SK-N-SH (cell line): ENCODE measurements around the gene HARS2. TPM values are rescaled to one million over a fixed set of nuclear protein-coding genes. Genes with fewer than 3 reads are reported as not detected.

Source experiments
- CTCF ChIA-PET: fragments of 300-600, 350-600 bp; formaldehyde crosslinking; extraction: SDS; loops from one replicate; lab custom pipeline; 2021; lab: Yijun Ruan, JAX
- POLR2A ChIA-PET: fragments of 350-600 bp; sonication (Branson Sonifier 250); formaldehyde crosslinking; extraction: SDS; loops from one replicate; lab custom pipeline; 2020; ENCODE audit warnings: antibody characterized with exemption, inconsistent platforms; lab: Yijun Ruan, JAX
- DNase-seq: peaks from one replicate; pipeline ENCODE4 v3.0.0; 2012
- H2AFZ ChIP-seq: fragments of 200-600 bp; sonication (generic); 2 replicates; pipeline ENCODE4 v1.8.1; 2016; ENCODE audit warnings: antibody characterized with exemption, mild to moderate bottlenecking, low read depth
- H3F3A ChIP-seq: fragments of 200-600 bp; sonication (generic); replicated peaks from 2 replicates; pipeline ENCODE3; 2016; ENCODE audit warnings: antibody characterized with exemption, mild to moderate bottlenecking; ENCODE audit not compliant: insufficient read depth
- H3K27ac ChIP-seq, 2 experiments: fragments of 200-500 bp in 1 of 2; fragments of 200-600 bp in 1 of 2; sonication (Bioruptor generic) in 1 of 2; sonication (generic), shearing (Covaris generic) in 1 of 2; 2 replicates each; pipeline versions ENCODE4 v1.5.1 to v1.6.1; 2014 to 2016; ENCODE audit warnings: low read depth in 2 of 2, inconsistent platforms in 1 of 2, low read length in 1 of 2, mild to moderate bottlenecking in 1 of 2, mixed read lengths in 1 of 2
- H3K27me3 ChIP-seq: fragments of 200-600 bp; sonication (generic), shearing (Covaris generic); 2 replicates; pipeline ENCODE4 v1.6.1; 2016; ENCODE audit warnings: mixed run types; ENCODE audit not compliant: insufficient read depth
- H3K36me3 ChIP-seq, 2 experiments: fragments of 200-500 bp in 1 of 2; fragments of 200-600 bp in 1 of 2; sonication (Bioruptor generic) in 1 of 2; sonication (generic) in 1 of 2; replicated peaks in 1 of 2; 2 replicates each; pipeline versions ENCODE3 to v1.5.1; 2014 to 2016; ENCODE audit warnings: low read length in 1 of 2, mild to moderate bottlenecking in 1 of 2; ENCODE audit not compliant: insufficient read depth in 2 of 2, control insufficient read depth in 1 of 2
- H3K4me1 ChIP-seq, 2 experiments: fragments of 200-500 bp in 1 of 2; fragments of 200-600 bp in 1 of 2; sonication (Bioruptor generic) in 1 of 2; sonication (generic), shearing (Covaris generic) in 1 of 2; 2 replicates each; pipeline versions ENCODE4 v1.5.1 to v1.6.1; 2014 to 2016; ENCODE audit warnings: low read depth in 1 of 2, low read length in 1 of 2, mixed run types in 1 of 2; ENCODE audit not compliant: insufficient read depth in 2 of 2, control insufficient read depth in 1 of 2
- H3K4me2 ChIP-seq: fragments of 200-600 bp; sonication (generic), shearing (Covaris generic); 2 replicates; pipeline ENCODE4 v1.6.1; 2017; ENCODE audit warnings: mixed run types
- H3K4me3 ChIP-seq, 2 experiments: fragments of 200-500 bp in 1 of 2; fragments of 200-600 bp in 1 of 2; sonication (Bioruptor generic) in 1 of 2; sonication (generic), shearing (Covaris generic) in 1 of 2; 2 replicates each; pipeline versions ENCODE4 v1.5.1 to v1.8.1; 2014 to 2016; ENCODE audit warnings: low read depth in 2 of 2, inconsistent platforms in 1 of 2, low read length in 1 of 2, mild to moderate bottlenecking in 1 of 2, mixed read lengths in 1 of 2, moderate library complexity in 1 of 2
- H3K79me2 ChIP-seq: fragments of 200-600 bp; sonication (generic); 2 replicates; pipeline ENCODE4 v1.8.1; 2017; ENCODE audit warnings: mild to moderate bottlenecking; ENCODE audit not compliant: insufficient read depth
- H3K9ac ChIP-seq: fragments of 200-600 bp; sonication (generic); 2 replicates; pipeline ENCODE4 v1.6.1; 2017; ENCODE audit warnings: mixed run types
- H3K9me2 ChIP-seq: fragments of 200-600 bp; sonication (generic); 2 replicates; pipeline ENCODE4 v1.6.1; 2017; ENCODE audit warnings: mixed run types
- H3K9me3 ChIP-seq: fragments of 200-600 bp; sonication (generic); 2 replicates; pipeline ENCODE4 v1.6.1; 2017; ENCODE audit warnings: mixed run types, mild to moderate bottlenecking, moderate library complexity
- H4K20me1 ChIP-seq: fragments of 200-600 bp; sonication (generic); 2 replicates; pipeline ENCODE4 v1.6.1; 2017; ENCODE audit warnings: mild to moderate bottlenecking, mixed run types; ENCODE audit not compliant: insufficient read depth
- CHD2 ChIP-seq: fragments of 150-350 bp; IDR thresholded peaks from 2 replicates; pipeline ENCODE4 v1.6.1; 2018; ENCODE audit warnings: low read length; ENCODE audit not compliant: partially characterized antibody
- ELF1 ChIP-seq: IDR thresholded peaks from 2 replicates; pipeline ENCODE4 v1.4.0; 2012
- EP300 ChIP-seq, 2 experiments: IDR thresholded peaks; 2 replicates each; pipeline versions ENCODE4 v1.4.0 to v1.6.1; 2012; ENCODE audit warnings: borderline replicate concordance in 1 of 2, low read depth in 1 of 2, low read length in 1 of 2
- EZH2phosphoT487 ChIP-seq: fragments of 200-600 bp; sonication (generic); IDR thresholded peaks from 2 replicates; pipeline ENCODE4 v1.6.1; 2017; ENCODE audit warnings: low read depth, mixed run types, mild to moderate bottlenecking, antibody characterized with exemption, moderate library complexity, borderline replicate concordance
- FOSL2 ChIP-seq: IDR thresholded peaks from 2 replicates; pipeline ENCODE4 v1.4.0; 2012; ENCODE audit warnings: low read depth, mild to moderate bottlenecking, moderate library complexity, borderline replicate concordance
- FOXJ3 ChIP-seq: sonication (generic); formaldehyde crosslinking; IDR thresholded peaks from 2 replicates; pipeline ENCODE4 v1.5.1; 2020; ENCODE audit warnings: mild to moderate bottlenecking, missing genetic modification reagents
- FOXM1 ChIP-seq: IDR thresholded peaks from 2 replicates; pipeline ENCODE4 v1.4.0; 2012; ENCODE audit warnings: low read depth, mild to moderate bottlenecking
- GATA2 ChIP-seq: sonication (generic); formaldehyde crosslinking; IDR thresholded peaks from 2 replicates; pipeline ENCODE4 v1.5.0; 2020; ENCODE audit warnings: mild to moderate bottlenecking, missing genetic modification reagents
- IRF3 ChIP-seq: fragments of 150-350 bp; IDR thresholded peaks from 2 replicates; pipeline ENCODE4 v1.6.1; 2016; ENCODE audit warnings: mild to moderate bottlenecking, low read depth, low read length
- JUND ChIP-seq: IDR thresholded peaks from 2 replicates; pipeline ENCODE4 v1.4.0; 2012
- MXI1 ChIP-seq: IDR thresholded peaks from 2 replicates; pipeline ENCODE4 v1.6.1; 2012; ENCODE audit warnings: mild to moderate bottlenecking, low read depth, low read length, improper control_type of control experiment
- NFIC ChIP-seq: IDR thresholded peaks from 2 replicates; pipeline ENCODE4 v1.4.0; 2012; ENCODE audit warnings: borderline replicate concordance
- NRF1 ChIP-seq: IDR thresholded peaks from 2 replicates; pipeline ENCODE4 v1.6.1; 2012; ENCODE audit warnings: low read depth, mild to moderate bottlenecking, low read length
- POLR2AphosphoS5 ChIP-seq: IDR thresholded peaks from 2 replicates; pipeline ENCODE4 v1.6.1; 2012; ENCODE audit warnings: low read depth, low read length
- RCOR1 ChIP-seq: fragments of 150-350 bp; IDR thresholded peaks from 2 replicates; pipeline ENCODE4 v1.6.1; 2017; ENCODE audit warnings: antibody characterized with exemption, low read length
- REST ChIP-seq: IDR thresholded peaks from 2 replicates; pipeline ENCODE4 v1.6.1; 2012; ENCODE audit warnings: mild to moderate bottlenecking, low read depth, low read length, moderate library complexity
- RXRA ChIP-seq: IDR thresholded peaks from 2 replicates; pipeline ENCODE4 v1.4.0; 2012; ENCODE audit warnings: low read depth, mild to moderate bottlenecking, borderline replicate concordance
- SMC3 ChIP-seq: IDR thresholded peaks from 2 replicates; pipeline ENCODE4 v1.6.1; 2012; ENCODE audit warnings: low read depth, low read length, improper control_type of control experiment
- TAF1 ChIP-seq: IDR thresholded peaks from 2 replicates; pipeline ENCODE4 v1.6.1; 2012; ENCODE audit warnings: low read depth, mild to moderate bottlenecking, low read length, moderate library complexity, borderline replicate concordance
- TCF12 ChIP-seq: IDR thresholded peaks from 2 replicates; pipeline ENCODE4 v1.4.0; 2012
- YY1 ChIP-seq: IDR thresholded peaks from 2 replicates; pipeline ENCODE4 v1.4.0; 2012; ENCODE audit warnings: low read depth, mild to moderate bottlenecking
- WGBS: methylation state at CpG from one replicate; pipeline ENCODE4 v1.1.6; 2017; ENCODE audit warnings: low lambda C conversion rate; 5-methylcytosine and 5-hydroxymethylcytosine counted together
- polyA plus RNA-seq, 3 experiments: library from polyadenylated mRNA; depleted of rRNA; stranded (reverse); fragments of >200 nt; gene quantifications; 2 replicates each; pipeline ENCODE4 v1.2.3, GENCODE V29; 2012
- TF ChIP-seq, protein P1 (sequence below): IDR thresholded peaks from 2 replicates; pipeline ENCODE4 v1.4.0; 2012; ENCODE audit warnings: low read depth
- TF ChIP-seq, protein P2 (sequence below): IDR thresholded peaks from 2 replicates; pipeline ENCODE4; 2012
- TF ChIP-seq, protein P3 (sequence below): fragments of 150-350 bp; IDR thresholded peaks from 2 replicates; pipeline ENCODE4 v1.6.1; 2017; ENCODE audit warnings: antibody characterized with exemption, low read length, low read depth, borderline replicate concordance

Gene HARS2
- polyA plus RNA-seq, 1 of the 3 experiments (the other 2 are of a cell fraction), result 40.8 TPM

- TF ChIP-seq, protein P1, sequence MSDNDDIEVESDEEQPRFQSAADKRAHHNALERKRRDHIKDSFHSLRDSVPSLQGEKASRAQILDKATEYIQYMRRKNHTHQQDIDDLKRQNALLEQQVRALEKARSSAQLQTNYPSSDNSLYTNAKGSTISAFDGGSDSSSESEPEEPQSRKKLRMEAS, result peak; percentile 70; the same call in 1 of the 2 replicates
- no peak for TF ChIP-seq FOXJ3 (CRISPR knock-in tag)
- no peak for TF ChIP-seq GATA2
- TF ChIP-seq RCOR1, result no peak
- TF ChIP-seq JUND, result peak; percentile 46; the same call in 1 of the 2 replicates
- no peak for TF ChIP-seq IRF3
- TF ChIP-seq EZH2phosphoT487, result no peak
- peak; percentile 90 for TF ChIP-seq FOSL2
- TF ChIP-seq TAF1, result peak; percentile 51; the same call in 1 of the 2 replicates
- 0 out of 2 replicates have a peak, but pooled peaks have one; percentile 22 for TF ChIP-seq MXI1
- TF ChIP-seq RXRA, result peak; percentile 33; the same call in 1 of the 2 replicates
Measured at GRCh38 chr5:140725799-140726471, 34.7 kb downstream of the HARS2 start (continued).

GRCh38 chr5:140733098-140733497 is 41.8 kb downstream of the HARS2 start:
- Histone ChIP-seq H3F3A (no peaks in the 10 kb centered on the region), H4K20me1 (no peaks in the 10 kb centered on the region), H2AFZ (no peak overlapping the region), H3K36me3 (no peaks in the 10 kb centered on the region), H3K4me2 (no peak overlapping the region), H3K27me3 (no peaks in the 10 kb centered on the region), H3K4me3 (no peak overlapping the region), H3K27ac (no peak overlapping the region), H3K9ac (no peak overlapping the region), H3K79me2 (no peaks in the 10 kb centered on the region), H3K4me1 (no peaks in the 10 kb centered on the region), H3K9me3 (no peaks in the 10 kb centered on the region; the same call in 1 of the 2 replicates), H3K9me2 (no peaks in the 10 kb centered on the region)
- no peak for DNase-seq
- CTCF ChIA-PET, result interaction anchor here (1.1 to 2.3 kb wide), 4 partner anchors 13 to 360 kb away, joined by 3 to 10 read pairs (median 4); no protein-coding TSS in a partner anchor
- POLR2A ChIA-PET, result no interaction called here
- 31% methylated on average over 4 of the region's 4 CpGs for WGBS
- TF ChIP-seq CHD2 (no peak), EZH2phosphoT487 (no peak), SMC3 (no peak), EP300 (IDR thresholded peaks at IDR 0.05; ENCODE audit: borderline replicate concordance in 1 of 2, low read depth in 1 of 2, low read length in 1 of 2) (no peak), MXI1 (no peak), FOXM1 (no peak), RCOR1 (no peak), POLR2AphosphoS5 (no peak), NRF1 (no peak), YY1 (no peak), FOSL2 (no peak), TCF12 (no peak), NFIC (no peak), REST (no peak), ELF1 (no peak), GATA2 (no peak)
- TF ChIP-seq, protein P1, result no peak
- TF ChIP-seq, protein P2, sequence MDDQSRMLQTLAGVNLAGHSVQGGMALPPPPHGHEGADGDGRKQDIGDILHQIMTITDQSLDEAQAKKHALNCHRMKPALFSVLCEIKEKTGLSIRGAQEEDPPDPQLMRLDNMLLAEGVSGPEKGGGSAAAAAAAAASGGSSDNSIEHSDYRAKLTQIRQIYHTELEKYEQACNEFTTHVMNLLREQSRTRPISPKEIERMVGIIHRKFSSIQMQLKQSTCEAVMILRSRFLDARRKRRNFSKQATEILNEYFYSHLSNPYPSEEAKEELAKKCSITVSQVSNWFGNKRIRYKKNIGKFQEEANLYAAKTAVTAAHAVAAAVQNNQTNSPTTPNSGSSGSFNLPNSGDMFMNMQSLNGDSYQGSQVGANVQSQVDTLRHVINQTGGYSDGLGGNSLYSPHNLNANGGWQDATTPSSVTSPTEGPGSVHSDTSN, result no peak
- TF ChIP-seq, protein P3, sequence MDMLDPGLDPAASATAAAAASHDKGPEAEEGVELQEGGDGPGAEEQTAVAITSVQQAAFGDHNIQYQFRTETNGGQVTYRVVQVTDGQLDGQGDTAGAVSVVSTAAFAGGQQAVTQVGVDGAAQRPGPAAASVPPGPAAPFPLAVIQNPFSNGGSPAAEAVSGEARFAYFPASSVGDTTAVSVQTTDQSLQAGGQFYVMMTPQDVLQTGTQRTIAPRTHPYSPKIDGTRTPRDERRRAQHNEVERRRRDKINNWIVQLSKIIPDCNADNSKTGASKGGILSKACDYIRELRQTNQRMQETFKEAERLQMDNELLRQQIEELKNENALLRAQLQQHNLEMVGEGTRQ, result no peak
